GM10266 (cell line): ENCODE measurements around the gene PDGFRB.

Experiments
- DNase-seq: peaks from one replicate; pipeline ENCODE4 v3.0.0; 2012; ENCODE audit errors: extremely low spot score
- CTCF ChIP-seq: IDR thresholded peaks from 2 replicates; pipeline ENCODE4 v1.5.1; 2012; ENCODE audit warnings: mild to moderate bottlenecking, low read depth; ENCODE audit not compliant: control insufficient read depth, insufficient read depth; ENCODE audit errors: missing control alignments

PDGFRB gene

GRCh38 chr5:150139334-150139733, 16.3 kb downstream of the PDGFRB start:
- no peak for DNase-seq

GRCh38 chr5:150138551-150139265, 16.9 kb downstream of the PDGFRB start:
- TF ChIP-seq CTCF = no peak
- DNase-seq = no peak

More at GRCh38 chr5:150139334-150139733, 16.3 kb downstream of the PDGFRB start:
- TF ChIP-seq CTCF = no peak

- no peak for DNase-seq
- TF ChIP-seq CTCF = no peak
These were observed 17.6 kb downstream of the PDGFRB start for GRCh38 chr5:150137997-150138396.

- no peak for TF ChIP-seq CTCF
- DNase-seq = no peak
These were observed 18.3 kb downstream of the PDGFRB start for GRCh38 chr5:150137168-150137957.

GRCh38 chr5:150136305-150137167, 19.1 kb downstream of the PDGFRB start:
- DNase-seq = no peak

More at GRCh38 chr5:150136305-150137167, 19.1 kb downstream of the PDGFRB start:
- TF ChIP-seq CTCF = no peak
